ENCODE measurements around the gene GSG1L.

DNA sequence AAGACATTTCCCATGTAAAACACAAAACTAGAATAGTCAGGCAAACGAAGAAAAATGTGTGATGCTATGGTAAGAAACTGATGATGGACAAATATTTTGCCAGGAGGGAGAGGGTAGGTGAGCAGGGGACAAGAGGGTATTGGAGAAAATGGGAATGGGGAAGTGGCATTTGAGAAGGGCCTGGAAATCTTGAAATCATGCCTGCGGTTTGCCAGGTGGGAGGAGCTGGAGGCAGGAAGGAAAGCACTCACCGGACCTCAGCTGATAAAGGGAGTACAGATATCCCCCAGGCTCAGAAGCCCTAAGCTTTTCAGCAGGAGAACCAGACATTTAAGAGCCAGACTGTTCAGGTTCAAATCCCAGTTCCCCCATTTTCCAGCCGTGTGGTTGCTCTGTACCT, 103.6 kb downstream of the GSG1L start:
- TF ChIP-seq, protein P1, sequence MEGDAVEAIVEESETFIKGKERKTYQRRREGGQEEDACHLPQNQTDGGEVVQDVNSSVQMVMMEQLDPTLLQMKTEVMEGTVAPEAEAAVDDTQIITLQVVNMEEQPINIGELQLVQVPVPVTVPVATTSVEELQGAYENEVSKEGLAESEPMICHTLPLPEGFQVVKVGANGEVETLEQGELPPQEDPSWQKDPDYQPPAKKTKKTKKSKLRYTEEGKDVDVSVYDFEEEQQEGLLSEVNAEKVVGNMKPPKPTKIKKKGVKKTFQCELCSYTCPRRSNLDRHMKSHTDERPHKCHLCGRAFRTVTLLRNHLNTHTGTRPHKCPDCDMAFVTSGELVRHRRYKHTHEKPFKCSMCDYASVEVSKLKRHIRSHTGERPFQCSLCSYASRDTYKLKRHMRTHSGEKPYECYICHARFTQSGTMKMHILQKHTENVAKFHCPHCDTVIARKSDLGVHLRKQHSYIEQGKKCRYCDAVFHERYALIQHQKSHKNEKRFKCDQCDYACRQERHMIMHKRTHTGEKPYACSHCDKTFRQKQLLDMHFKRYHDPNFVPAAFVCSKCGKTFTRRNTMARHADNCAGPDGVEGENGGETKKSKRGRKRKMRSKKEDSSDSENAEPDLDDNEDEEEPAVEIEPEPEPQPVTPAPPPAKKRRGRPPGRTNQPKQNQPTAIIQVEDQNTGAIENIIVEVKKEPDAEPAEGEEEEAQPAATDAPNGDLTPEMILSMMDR (IDR thresholded peaks at IDR 0.05; ENCODE audit: insufficient read depth, low read length), result no peak
- no peak for TF ChIP-seq POLR2AphosphoS5 (IDR thresholded peaks at IDR 0.05; ENCODE audit: low read depth)
- no peak for TF ChIP-seq GABPA (IDR thresholded peaks at IDR 0.05; ENCODE audit: low read depth)
- TF ChIP-seq, protein P2, sequence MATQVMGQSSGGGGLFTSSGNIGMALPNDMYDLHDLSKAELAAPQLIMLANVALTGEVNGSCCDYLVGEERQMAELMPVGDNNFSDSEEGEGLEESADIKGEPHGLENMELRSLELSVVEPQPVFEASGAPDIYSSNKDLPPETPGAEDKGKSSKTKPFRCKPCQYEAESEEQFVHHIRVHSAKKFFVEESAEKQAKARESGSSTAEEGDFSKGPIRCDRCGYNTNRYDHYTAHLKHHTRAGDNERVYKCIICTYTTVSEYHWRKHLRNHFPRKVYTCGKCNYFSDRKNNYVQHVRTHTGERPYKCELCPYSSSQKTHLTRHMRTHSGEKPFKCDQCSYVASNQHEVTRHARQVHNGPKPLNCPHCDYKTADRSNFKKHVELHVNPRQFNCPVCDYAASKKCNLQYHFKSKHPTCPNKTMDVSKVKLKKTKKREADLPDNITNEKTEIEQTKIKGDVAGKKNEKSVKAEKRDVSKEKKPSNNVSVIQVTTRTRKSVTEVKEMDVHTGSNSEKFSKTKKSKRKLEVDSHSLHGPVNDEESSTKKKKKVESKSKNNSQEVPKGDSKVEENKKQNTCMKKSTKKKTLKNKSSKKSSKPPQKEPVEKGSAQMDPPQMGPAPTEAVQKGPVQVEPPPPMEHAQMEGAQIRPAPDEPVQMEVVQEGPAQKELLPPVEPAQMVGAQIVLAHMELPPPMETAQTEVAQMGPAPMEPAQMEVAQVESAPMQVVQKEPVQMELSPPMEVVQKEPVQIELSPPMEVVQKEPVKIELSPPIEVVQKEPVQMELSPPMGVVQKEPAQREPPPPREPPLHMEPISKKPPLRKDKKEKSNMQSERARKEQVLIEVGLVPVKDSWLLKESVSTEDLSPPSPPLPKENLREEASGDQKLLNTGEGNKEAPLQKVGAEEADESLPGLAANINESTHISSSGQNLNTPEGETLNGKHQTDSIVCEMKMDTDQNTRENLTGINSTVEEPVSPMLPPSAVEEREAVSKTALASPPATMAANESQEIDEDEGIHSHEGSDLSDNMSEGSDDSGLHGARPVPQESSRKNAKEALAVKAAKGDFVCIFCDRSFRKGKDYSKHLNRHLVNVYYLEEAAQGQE (IDR thresholded peaks at IDR 0.05; ENCODE audit: insufficient replicate concordance, low read depth), result no peak

Data from HL-60 (cell line).